ENCODE results near the gene TBX4.

DNA sequence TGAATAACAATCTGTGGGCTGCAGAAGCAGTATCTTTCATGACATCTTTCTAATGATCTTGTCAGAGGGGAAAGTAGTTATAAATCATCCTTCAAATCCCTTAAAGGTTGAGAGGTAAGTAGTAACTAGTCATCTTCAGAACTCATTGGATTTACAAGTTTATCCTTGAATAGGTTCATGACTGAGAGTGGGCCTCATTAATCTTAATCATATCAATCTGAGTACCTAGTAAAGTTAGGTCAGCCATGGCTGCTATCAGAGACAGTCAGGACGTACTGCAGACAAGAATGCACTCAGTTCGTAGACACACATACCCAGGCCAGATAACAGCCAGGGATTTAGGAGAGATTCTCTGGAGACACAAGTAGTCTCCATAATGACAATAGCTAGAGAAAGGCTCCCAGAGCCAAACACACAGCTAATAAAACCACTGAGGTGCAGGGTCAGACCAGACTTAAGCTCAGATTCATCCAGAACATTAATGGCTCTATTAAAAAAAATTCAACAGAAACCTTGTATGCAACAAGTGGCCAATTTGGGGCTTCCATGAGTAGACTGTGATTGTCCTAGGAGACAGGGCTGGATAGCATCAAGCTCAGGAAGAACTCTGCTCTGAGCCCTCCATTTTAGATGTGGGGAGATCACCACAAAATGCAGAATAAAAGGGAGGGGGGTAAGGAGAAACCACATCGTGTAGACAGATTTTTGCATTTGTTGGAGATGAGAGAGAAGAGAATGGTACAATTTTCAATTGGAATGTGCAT, 65.8 kb downstream of the TBX4 start:
- TF ChIP-seq, protein P1, sequence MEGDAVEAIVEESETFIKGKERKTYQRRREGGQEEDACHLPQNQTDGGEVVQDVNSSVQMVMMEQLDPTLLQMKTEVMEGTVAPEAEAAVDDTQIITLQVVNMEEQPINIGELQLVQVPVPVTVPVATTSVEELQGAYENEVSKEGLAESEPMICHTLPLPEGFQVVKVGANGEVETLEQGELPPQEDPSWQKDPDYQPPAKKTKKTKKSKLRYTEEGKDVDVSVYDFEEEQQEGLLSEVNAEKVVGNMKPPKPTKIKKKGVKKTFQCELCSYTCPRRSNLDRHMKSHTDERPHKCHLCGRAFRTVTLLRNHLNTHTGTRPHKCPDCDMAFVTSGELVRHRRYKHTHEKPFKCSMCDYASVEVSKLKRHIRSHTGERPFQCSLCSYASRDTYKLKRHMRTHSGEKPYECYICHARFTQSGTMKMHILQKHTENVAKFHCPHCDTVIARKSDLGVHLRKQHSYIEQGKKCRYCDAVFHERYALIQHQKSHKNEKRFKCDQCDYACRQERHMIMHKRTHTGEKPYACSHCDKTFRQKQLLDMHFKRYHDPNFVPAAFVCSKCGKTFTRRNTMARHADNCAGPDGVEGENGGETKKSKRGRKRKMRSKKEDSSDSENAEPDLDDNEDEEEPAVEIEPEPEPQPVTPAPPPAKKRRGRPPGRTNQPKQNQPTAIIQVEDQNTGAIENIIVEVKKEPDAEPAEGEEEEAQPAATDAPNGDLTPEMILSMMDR (IDR thresholded peaks at IDR 0.05; ENCODE audit: poor library complexity) = no peak
- TF ChIP-seq EZH2 (IDR thresholded peaks at IDR 0.05; ENCODE audit: borderline replicate concordance) (no peak), EZH2phosphoT487 (IDR thresholded peaks at IDR 0.05; ENCODE audit: low read depth, severe bottlenecking, unreplicated experiment) (no peak)
